ENCODE results near the gene EYA3.

DNA sequence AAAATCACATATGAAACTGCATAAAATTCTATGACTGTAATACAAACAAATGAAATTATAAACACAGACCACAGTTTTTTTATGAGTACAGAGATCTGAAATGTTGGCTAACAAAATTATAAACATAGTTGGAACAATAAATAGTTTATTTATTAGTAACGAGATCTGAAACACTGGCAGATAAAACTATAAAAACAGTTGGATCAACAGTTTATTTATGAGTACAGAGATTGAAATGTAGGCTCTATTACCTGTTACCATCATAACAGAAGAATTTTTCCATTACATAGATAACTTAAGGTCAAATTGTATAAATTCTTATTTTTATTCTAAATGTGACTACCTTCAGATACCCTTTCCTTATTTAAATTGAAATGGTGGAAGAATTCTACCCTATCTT is 14.5 kb downstream of the EYA3 start:
- TF ChIP-seq CTCF (IDR thresholded peaks at IDR 0.05) (no peak), EP300 (IDR thresholded peaks at IDR 0.05) (no peak), POLR2AphosphoS5 (IDR thresholded peaks at IDR 0.05) (no peak), POLR2A (IDR thresholded peaks at IDR 0.05) (no peak)

Measured in gastroesophageal sphincter (tissue), 3 donors.